HFFc6 (cell line): ENCODE measurements around the gene LRP1-AS. TPM values are rescaled to one million over a fixed set of nuclear protein-coding genes. Genes with fewer than 3 reads are reported as not detected.
A peak's percentile ranks its signal among the peaks of the same experiment; 100 is the strongest.

Experiments used
- DNase-seq: peaks from one replicate; pipeline ENCODE4 v3.0.0-alpha.2; 2018
- H3K27ac Mint-ChIP-seq: 2 replicates; pipeline ENCODE4 v1.8.0; 2020; ENCODE audit warnings: mild to moderate bottlenecking, mixed read lengths
- H3K27me3 Mint-ChIP-seq: 2 replicates; pipeline ENCODE4 v1.8.0; 2021; ENCODE audit warnings: mild to moderate bottlenecking, moderate library complexity, mixed read lengths; ENCODE audit not compliant: insufficient read depth
- H3K36me3 Mint-ChIP-seq: 2 replicates; pipeline ENCODE4 v1.8.0; 2021; ENCODE audit warnings: low read depth, mixed read lengths
- H3K4me1 Mint-ChIP-seq: 2 replicates; pipeline ENCODE4 v1.8.0; 2020; ENCODE audit warnings: low read depth, mixed read lengths
- H3K4me3 Mint-ChIP-seq: 2 replicates; pipeline ENCODE4 v1.8.0; 2020; ENCODE audit warnings: mild to moderate bottlenecking, moderate library complexity, mixed read lengths
- H3K9me3 Mint-ChIP-seq: 2 replicates; pipeline ENCODE4 v1.8.0; 2020; ENCODE audit warnings: mild to moderate bottlenecking, mixed read lengths
- CTCF ChIP-seq: fragments of 200-600 bp; sonication (generic); IDR thresholded peaks from 2 replicates; pipeline ENCODE4 v1.5.0; 2021; ENCODE audit warnings: antibody characterized with exemption, mild to moderate bottlenecking
- total RNA-seq, 6 experiments: library from RNA; stranded (reverse); fragmentation: NEBNext Ultra II Directional; extraction: Animal tissue kit (Norgen Biotek cat#: 25700); gene quantifications; 2 replicates in 1 of 6; 3 replicates in 5 of 6; pipeline ENCODE4 v1.2.3, GENCODE V29; 2021

LRP1-AS gene
- total RNA-seq, 6 experiments from 2014 or later = not detected

- H3K27ac Mint-ChIP-seq = no peak overlapping the region; the same call in 1 of the 2 replicates
- no peak for TF ChIP-seq CTCF
- H3K4me1 Mint-ChIP-seq = peaks cover 24% of the 10 kb centered on the region
- DNase-seq = no peak
- H3K9me3 Mint-ChIP-seq = peaks cover under 1% of the 10 kb centered on the region; the same call in 1 of the 2 replicates
- H3K27me3 Mint-ChIP-seq = peaks cover 20% of the 10 kb centered on the region
- peaks cover 43% of the 10 kb centered on the region for H3K36me3 Mint-ChIP-seq
- no peak overlapping the region for H3K4me3 Mint-ChIP-seq
These were observed 30.8 kb upstream of the LRP1-AS start for GRCh38 chr12:57178213-57178612.

- peaks cover 25% of the 10 kb centered on the region for H3K27me3 Mint-ChIP-seq
- H3K4me3 Mint-ChIP-seq = no peak overlapping the region
- H3K27ac Mint-ChIP-seq = peak overlapping the region; percentile 57; the same call in 1 of the 2 replicates
- H3K4me1 Mint-ChIP-seq = peaks cover 26% of the 10 kb centered on the region
- no peak for TF ChIP-seq CTCF
- DNase-seq = no peak
- peaks cover 45% of the 10 kb centered on the region for H3K36me3 Mint-ChIP-seq
- peaks cover 3% of the 10 kb centered on the region; the same call in 1 of the 2 replicates for H3K9me3 Mint-ChIP-seq
These were observed 29.9 kb upstream of the LRP1-AS start for GRCh38 chr12:57177354-57177753.

- Mint-ChIP-seq H3K4me1 (peaks cover 30% of the 10 kb centered on the region), H3K27ac (peak overlapping the region; percentile 57), H3K27me3 (peaks cover 22% of the 10 kb centered on the region), H3K36me3 (peaks cover 45% of the 10 kb centered on the region), H3K9me3 (peaks cover 3% of the 10 kb centered on the region; the same call in 1 of the 2 replicates), H3K4me3 (no peak overlapping the region)
- TF ChIP-seq CTCF = no peak
- DNase-seq = no peak
These were observed 29.4 kb upstream of the LRP1-AS start for GRCh38 chr12:57176846-57177245.

- H3K36me3 Mint-ChIP-seq = peaks cover 38% of the 10 kb centered on the region
- H3K4me3 Mint-ChIP-seq = no peak overlapping the region; the same call in 1 of the 2 replicates
These were observed 28.7 kb upstream of the LRP1-AS start for GRCh38 chr12:57176139-57176477.

GRCh38 chr12:57175428-57176138 lies 28.2 kb upstream of the LRP1-AS start:
- Mint-ChIP-seq H3K27me3 (peaks cover 22% of the 10 kb centered on the region), H3K36me3 (peaks cover 38% of the 10 kb centered on the region), H3K27ac (peak overlapping the region; percentile 18; the same call in 1 of the 2 replicates), H3K4me3 (no peak overlapping the region; the same call in 1 of the 2 replicates), H3K9me3 (peaks cover 3% of the 10 kb centered on the region; the same call in 1 of the 2 replicates), H3K4me1 (peaks cover 42% of the 10 kb centered on the region)
- DNase-seq = peak; percentile 67
- peak; percentile 92 for TF ChIP-seq CTCF

More at GRCh38 chr12:57176139-57176477, 28.7 kb upstream of the LRP1-AS start:
- no peak for DNase-seq
- Mint-ChIP-seq H3K9me3 (peaks cover 3% of the 10 kb centered on the region; the same call in 1 of the 2 replicates), H3K4me1 (peaks cover 37% of the 10 kb centered on the region), H3K27ac (0 out of 2 replicates have a peak overlapping the region, but pooled peaks have one; percentile 57), H3K27me3 (peaks cover 22% of the 10 kb centered on the region)
- TF ChIP-seq CTCF = peak; percentile 53
